Hypothalamus (tissue), 51 donors: ENCODE data around the gene SCGB3A1.

Source experiments
- DNase-seq, 51 donors: peaks; one replicate each; lab custom pipeline; 2025; lab: John Stamatoyannopoulos, UW

The SCGB3A1 gene

GRCh38 chr5:180625791-180626660, 34.7 kb upstream of the SCGB3A1 start:
- no peak for DNase-seq

DNA sequence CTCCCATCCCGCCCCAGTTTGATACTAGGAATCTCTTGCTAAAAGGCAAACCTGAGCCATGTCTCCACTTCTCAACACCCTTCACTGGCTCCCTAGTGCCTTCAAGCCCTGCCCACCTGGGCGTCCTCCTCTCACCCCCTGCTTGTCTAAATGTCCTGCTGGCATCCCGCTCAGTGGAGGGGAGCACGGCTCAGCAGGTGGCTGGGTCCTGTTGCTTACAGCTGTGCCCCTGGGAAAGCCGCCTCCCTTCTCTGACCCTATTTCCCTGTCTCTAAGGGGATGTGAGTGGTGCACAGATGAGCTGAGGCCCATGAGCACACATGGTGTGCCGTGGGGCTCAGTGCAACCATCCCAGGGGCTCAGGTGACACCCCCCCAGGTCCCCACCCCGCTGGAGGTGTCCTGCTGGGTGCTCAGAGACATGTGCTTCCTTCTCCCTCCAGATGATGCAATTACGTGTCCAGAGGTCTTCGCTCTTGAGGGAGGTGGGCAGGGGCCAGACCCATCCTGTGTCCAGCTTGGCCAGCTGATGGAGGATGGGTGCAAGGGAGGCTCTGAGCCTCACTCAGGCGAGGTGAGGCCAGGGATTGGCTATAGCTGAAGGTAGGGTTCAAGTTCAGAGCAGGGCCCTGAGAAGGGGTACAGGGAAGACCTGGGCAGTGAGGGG, 34.0 kb upstream of the SCGB3A1 start:
- no peak for DNase-seq

GRCh38 chr5:180624587-180624986, 33.3 kb upstream of the SCGB3A1 start:
- no peak for DNase-seq

- no peak for DNase-seq
These were observed 32.5 kb upstream of the SCGB3A1 start for GRCh38 chr5:180623844-180624243.

DNA sequence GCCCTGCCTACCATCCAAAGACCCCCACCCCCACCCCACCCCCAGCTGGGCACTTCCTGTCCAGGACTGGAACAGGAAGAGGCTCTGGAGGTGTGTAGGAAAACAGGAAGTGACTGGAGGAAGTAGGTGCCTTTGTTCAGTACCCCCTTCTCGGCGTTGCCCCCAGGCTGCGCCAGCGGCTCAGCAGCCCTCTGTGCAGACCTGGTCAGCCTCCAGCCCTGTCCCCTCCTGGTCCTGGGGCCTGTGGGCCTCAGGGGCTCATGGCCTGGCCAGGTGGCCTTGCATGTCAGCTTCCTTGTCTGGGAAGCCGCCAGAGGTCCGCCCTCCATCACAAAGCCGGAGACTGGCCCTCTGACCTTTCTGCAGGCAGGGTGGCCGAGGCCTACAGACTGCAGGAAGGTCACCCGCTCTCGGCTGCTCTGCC, 32.1 kb upstream of the SCGB3A1 start:
- no peak for DNase-seq

- no peak for DNase-seq
These were observed 31.6 kb upstream of the SCGB3A1 start for GRCh38 chr5:180622910-180623309.

DNA sequence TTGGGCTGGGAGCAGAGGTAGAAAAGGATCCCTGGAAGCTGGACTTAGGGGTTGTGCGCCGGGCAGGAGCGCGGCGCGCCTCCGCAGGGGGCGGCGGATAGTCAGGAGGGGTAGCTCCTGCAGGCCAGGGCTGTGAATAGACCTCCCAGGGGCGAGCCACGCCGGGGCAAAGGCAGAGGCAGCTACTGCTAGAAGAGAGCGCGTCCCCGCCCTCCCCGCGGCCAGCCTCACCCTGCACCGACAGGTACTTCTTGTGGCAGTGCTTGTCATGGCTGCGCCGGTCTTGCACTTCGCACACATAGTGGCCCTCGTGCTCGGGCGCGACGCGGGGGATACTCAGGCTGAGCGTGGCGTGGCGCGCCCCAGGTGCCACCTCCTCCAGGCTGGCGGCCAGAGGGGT, 30.0 kb upstream of the SCGB3A1 start:
- DNase-seq: no peak

GRCh38 chr5:180620014-180620413, 28.7 kb upstream of the SCGB3A1 start:
- no peak for DNase-seq

- no peak for DNase-seq
These were observed 28.2 kb upstream of the SCGB3A1 start for GRCh38 chr5:180619563-180619915.

GRCh38 chr5:180618829-180619562, 27.7 kb upstream of the SCGB3A1 start:
- DNase-seq: peak in 4 of 51 donors; percentile 1 to 23 (median 8)

DNA sequence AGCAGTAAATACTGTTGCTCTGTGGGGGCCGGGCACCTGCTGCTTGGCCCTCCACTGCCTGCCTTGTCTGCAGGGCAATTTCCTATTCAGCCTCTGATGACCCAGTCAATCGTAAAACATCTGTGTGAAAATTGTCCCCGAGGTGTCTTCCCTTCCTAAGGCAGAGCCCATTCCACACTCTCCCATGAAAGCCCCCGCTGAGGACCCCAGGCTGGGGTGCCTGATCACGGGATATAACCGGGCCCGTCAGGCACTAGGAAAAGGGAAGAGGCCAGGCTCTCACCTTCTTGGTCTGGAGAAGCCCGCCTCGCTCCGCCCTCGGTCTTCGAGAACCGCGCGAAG, 27.2 kb upstream of the SCGB3A1 start:
- DNase-seq: no peak

DNA sequence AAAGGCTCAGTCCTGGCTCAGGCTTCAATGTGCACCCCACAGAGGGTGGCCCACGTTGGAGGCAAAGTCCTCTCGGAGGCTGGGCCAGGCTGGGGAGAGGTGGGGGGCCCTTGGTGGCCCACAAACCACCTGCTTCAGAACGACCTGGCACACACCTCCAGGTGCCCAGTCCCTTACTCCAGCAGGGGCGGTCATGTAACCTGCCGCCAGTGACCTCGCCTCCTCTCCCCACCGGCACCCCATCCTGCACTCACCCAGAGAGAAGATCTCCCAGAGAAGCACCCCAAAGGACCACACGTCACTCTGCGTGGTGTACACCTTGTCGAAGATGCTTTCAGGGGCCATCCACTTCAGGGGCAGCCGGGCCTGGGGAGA, 22.5 kb upstream of the SCGB3A1 start:
- DNase-seq: no peak

DNA sequence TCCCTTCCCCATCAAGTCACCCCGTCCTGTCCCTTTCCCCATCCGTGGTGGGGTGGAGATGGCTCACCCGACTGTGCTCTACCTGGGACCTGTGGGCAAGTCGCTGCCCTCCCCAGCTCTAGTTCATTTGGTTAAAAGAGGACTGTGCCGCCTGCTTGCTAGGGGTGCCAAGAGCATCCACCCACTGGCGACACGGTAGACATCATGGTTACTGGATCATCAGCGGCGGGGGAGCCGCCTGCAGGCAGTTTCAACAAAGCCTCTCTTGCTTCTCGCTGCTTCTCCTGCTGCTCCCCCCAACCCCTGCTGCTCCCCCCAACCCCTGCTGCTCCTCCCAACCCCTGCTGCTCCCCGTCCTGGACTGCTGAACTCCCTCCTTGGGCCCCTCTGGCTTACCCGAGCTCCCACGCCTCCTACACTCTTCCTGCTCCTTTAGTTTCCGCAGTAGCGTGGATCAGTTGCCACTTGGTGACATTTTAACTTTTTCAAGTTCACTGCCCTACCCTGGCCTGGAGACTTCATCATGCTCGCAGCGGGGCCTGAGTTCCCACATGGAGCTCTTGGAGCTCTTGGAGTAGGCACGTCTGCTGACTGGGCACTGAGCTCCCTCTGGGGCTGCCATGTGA, 22.0 kb upstream of the SCGB3A1 start:
- DNase-seq: no peak

GRCh38 chr5:180612683-180613082, 21.4 kb upstream of the SCGB3A1 start:
- DNase-seq: no peak

GRCh38 chr5:180611140-180611850, 20.0 kb upstream of the SCGB3A1 start:
- no peak for DNase-seq

DNA sequence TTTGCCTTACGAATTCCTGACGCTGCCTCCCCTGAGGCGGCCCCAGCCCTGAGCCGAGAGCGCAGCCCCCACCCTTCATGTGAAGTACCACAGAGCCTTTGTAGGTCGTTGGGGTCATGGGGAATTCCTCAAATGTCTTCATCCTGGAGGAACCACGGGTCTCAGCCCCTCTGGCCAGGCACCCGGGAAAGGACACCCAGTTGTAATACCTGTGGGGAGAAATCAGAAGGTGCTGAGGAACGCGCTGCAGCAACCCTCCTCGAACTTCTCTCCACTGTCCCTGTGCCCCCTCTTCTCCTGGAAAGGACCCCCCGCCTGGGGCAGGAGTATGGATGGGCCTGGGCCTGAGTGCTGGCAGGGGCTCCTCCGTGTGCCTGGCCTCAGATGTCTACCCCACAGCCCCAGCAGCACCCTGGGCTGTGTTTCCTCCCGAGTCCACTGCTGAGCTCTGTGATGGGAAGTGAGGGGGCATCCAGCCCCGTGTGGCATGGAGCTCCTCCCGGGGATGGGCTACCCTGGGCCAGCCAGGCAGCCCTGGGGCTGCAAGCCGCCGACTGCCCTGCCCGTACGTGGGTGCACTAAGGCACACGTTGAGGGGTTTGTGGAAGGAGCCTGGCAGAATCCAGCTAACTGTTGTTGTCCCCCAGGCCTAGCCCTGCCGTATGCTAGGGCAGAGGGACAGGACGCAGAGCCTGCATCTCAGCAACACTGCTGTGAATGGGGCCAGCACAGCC, 18.7 kb upstream of the SCGB3A1 start:
- no peak for DNase-seq

- DNase-seq: no peak
These were observed 18.1 kb upstream of the SCGB3A1 start for GRCh38 chr5:180609386-180609785.

- DNase-seq: no peak
These were observed 17.4 kb upstream of the SCGB3A1 start for GRCh38 chr5:180608572-180609310.
